ENCODE measurements around the gene INPP5A.
"Not testable (repeated sequence)": the region's sequence is repeated elsewhere in the genome, so short reads cannot be mapped to it uniquely, and the experiment has no call there.

Gene INPP5A

DNA sequence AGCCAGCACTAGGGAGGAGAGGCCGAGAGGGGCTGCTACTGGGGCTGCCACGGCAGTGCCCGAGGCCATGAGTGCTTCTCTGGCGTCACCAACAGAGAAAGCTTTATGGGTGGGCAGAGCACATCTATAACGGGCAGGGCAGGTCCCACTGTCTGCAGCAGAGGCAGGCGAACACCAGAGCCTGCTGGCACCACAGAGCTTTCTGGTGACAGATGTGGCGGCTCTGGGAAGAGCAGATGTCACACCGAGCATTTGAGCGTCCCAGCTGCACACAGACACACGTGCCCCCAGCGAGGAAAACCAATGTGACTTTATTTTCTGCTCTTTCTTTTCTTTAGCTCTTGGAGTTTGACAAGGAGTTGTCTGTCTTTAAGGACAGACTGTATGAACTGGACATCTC, 227.8 kb downstream of the INPP5A start:
- Histone ChIP-seq H3K9me3 (ENCODE audit: control insufficient read depth in 1 of 2, low read length in 2 of 2) (no peaks in the 10 kb centered on the region), H3K4me1 (ENCODE audit: control insufficient read depth in 1 of 2, insufficient read depth in 2 of 2, low read length in 2 of 2) (no peaks in the 10 kb centered on the region), H3K4me3 (ENCODE audit: low read depth in 1 of 2, low read length in 2 of 2) (no peak overlapping the region), H3K9ac (ENCODE audit: low read depth in 1 of 2, low read length in 2 of 2) (no peak overlapping the region), H3K36me3 (ENCODE audit: control insufficient read depth in 1 of 2, insufficient read depth in 2 of 2, low read length in 2 of 2) (peaks cover under 1 to 33% of the 10 kb centered on the region in 2 donors), H3K27me3 (ENCODE audit: control insufficient read depth in 1 of 2, insufficient read depth in 2 of 2, low read length in 2 of 2) (no peaks in the 10 kb centered on the region), H3K27ac (ENCODE audit: low read depth, low read length) (no peak overlapping the region)

DNA sequence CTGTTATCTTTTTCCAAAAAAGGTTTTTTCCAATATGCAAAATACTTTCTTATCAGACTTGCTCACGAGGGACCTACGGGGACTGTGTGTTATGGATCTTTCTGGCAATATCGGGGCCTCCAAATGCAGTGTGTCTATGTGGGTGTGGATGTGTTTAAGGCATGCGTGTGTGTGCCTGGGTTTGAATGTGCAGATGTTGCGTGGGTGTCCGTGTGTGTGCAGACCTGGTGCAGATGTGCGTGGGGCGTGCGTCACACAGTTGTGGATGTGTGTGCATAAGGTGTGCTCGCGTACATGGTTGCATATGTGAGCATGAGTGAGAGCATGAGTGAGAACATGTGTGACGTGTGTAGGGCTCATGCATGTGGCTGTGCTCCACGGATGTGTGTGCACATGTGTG, 228.7 kb downstream of the INPP5A start:
- Histone ChIP-seq H3K9me3 (ENCODE audit: control insufficient read depth in 1 of 2, low read length in 2 of 2) (no peaks in the 10 kb centered on the region), H3K27ac (ENCODE audit: low read depth, low read length) (no peak overlapping the region), H3K4me1 (ENCODE audit: control insufficient read depth in 1 of 2, insufficient read depth in 2 of 2, low read length in 2 of 2) (no peaks in the 10 kb centered on the region), H3K27me3 (ENCODE audit: control insufficient read depth in 1 of 2, insufficient read depth in 2 of 2, low read length in 2 of 2) (no peaks in the 10 kb centered on the region), H3K4me3 (ENCODE audit: low read depth in 1 of 2, low read length in 2 of 2) (no peak overlapping the region), H3K36me3 (ENCODE audit: control insufficient read depth in 1 of 2, insufficient read depth in 2 of 2, low read length in 2 of 2) (peaks cover 0 to 35% of the 10 kb centered on the region in 2 donors), H3K9ac (ENCODE audit: low read depth in 1 of 2, low read length in 2 of 2) (no peak overlapping the region)

DNA sequence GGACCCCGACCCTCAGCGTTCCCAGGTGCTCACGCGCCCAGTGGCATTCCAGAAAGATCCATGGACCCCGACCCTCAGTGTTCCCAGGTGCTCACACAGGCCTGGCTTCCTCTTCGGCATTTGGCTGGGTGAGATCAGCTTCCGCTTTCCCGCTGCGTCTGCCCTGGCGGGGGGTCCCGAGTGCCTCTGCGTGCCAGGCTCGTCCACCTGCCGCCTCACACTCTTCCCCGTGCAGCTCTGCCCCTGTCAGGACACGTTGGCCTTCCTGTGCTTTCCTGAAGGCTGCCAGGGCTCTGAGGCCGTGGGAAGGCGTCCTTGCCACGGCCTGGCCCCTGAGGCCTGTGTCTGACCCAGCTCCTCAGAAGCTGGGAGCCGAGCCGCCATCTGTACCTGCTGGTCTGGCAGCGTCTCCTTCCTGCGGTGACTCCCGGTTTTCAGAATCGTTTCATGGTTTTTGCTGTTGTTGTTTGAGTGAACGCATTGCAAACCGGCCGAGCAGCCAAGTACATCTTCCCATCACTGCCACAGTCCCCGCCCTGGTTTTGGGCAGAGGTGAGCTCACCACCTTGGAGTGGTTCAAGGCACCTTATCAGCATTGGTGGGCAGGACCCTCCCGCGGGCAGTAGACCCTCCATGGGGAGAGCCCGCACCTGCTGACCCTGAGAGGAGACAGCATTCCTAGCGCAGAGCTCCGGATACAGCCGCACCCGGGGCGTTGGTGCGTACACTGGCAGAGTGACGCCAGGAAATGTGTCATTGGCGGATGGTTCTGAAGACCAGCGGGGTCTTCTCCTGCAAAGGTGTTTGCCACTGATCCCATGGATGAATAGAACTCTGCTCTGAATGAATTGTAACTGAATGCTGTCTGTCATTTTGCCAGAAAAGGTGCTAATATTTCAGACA, 231.0 kb downstream of the INPP5A start:
- no peak overlapping the region for H3K4me3 ChIP-seq (ENCODE audit: low read depth in 1 of 2, low read length in 2 of 2)
- H3K27ac ChIP-seq (ENCODE audit: low read depth, low read length) = no peak overlapping the region
- no peaks in the 10 kb centered on the region for H3K27me3 ChIP-seq (ENCODE audit: control insufficient read depth in 1 of 2, insufficient read depth in 2 of 2, low read length in 2 of 2)
- H3K36me3 ChIP-seq (ENCODE audit: control insufficient read depth in 1 of 2, insufficient read depth in 2 of 2, low read length in 2 of 2) = peaks cover 0 to 33% of the 10 kb centered on the region in 2 donors
- H3K9ac ChIP-seq (ENCODE audit: low read depth in 1 of 2, low read length in 2 of 2) = no peak overlapping the region
- no peaks in the 10 kb centered on the region for H3K4me1 ChIP-seq (ENCODE audit: control insufficient read depth in 1 of 2, insufficient read depth in 2 of 2, low read length in 2 of 2)
- H3K9me3 ChIP-seq (ENCODE audit: control insufficient read depth in 1 of 2, low read length in 2 of 2) = no peaks in the 10 kb centered on the region

GRCh38 chr10:132770061-132771021, 232.8 kb downstream of the INPP5A start:
- Histone ChIP-seq H3K36me3 (ENCODE audit: control insufficient read depth in 1 of 2, insufficient read depth in 2 of 2, low read length in 2 of 2) (peaks cover 0 to 33% of the 10 kb centered on the region in 2 donors), H3K27me3 (ENCODE audit: control insufficient read depth in 1 of 2, insufficient read depth in 2 of 2, low read length in 2 of 2) (no peaks in the 10 kb centered on the region)

GRCh38 chr10:132772816-132773215, 235.2 kb downstream of the INPP5A start:
- peaks cover 4 to 26% of the 10 kb centered on the region in 2 donors for H3K36me3 ChIP-seq (ENCODE audit: control insufficient read depth in 1 of 2, insufficient read depth in 2 of 2, low read length in 2 of 2)
- H3K27me3 ChIP-seq (ENCODE audit: control insufficient read depth in 1 of 2, insufficient read depth in 2 of 2, low read length in 2 of 2); H3K4me1 ChIP-seq (ENCODE audit: control insufficient read depth in 1 of 2, insufficient read depth in 2 of 2, low read length in 2 of 2); H3K27ac ChIP-seq (ENCODE audit: low read depth, low read length); H3K4me3 ChIP-seq (ENCODE audit: low read depth in 1 of 2, low read length in 2 of 2); H3K9me3 ChIP-seq (ENCODE audit: control insufficient read depth in 1 of 2, low read length in 2 of 2); H3K9ac ChIP-seq (ENCODE audit: low read depth in 1 of 2, low read length in 2 of 2): not testable (repeated sequence)

More at GRCh38 chr10:132770061-132771021, 232.8 kb downstream of the INPP5A start:
- Histone ChIP-seq H3K4me1 (ENCODE audit: control insufficient read depth in 1 of 2, insufficient read depth in 2 of 2, low read length in 2 of 2) (peaks cover 0 to 2% of the 10 kb centered on the region in 2 donors), H3K9me3 (ENCODE audit: control insufficient read depth in 1 of 2, low read length in 2 of 2) (no peaks in the 10 kb centered on the region), H3K9ac (ENCODE audit: low read depth in 1 of 2, low read length in 2 of 2) (no peak overlapping the region), H3K4me3 (ENCODE audit: low read depth in 1 of 2, low read length in 2 of 2) (no peak overlapping the region), H3K27ac (ENCODE audit: low read depth, low read length) (no peak overlapping the region)

DNA sequence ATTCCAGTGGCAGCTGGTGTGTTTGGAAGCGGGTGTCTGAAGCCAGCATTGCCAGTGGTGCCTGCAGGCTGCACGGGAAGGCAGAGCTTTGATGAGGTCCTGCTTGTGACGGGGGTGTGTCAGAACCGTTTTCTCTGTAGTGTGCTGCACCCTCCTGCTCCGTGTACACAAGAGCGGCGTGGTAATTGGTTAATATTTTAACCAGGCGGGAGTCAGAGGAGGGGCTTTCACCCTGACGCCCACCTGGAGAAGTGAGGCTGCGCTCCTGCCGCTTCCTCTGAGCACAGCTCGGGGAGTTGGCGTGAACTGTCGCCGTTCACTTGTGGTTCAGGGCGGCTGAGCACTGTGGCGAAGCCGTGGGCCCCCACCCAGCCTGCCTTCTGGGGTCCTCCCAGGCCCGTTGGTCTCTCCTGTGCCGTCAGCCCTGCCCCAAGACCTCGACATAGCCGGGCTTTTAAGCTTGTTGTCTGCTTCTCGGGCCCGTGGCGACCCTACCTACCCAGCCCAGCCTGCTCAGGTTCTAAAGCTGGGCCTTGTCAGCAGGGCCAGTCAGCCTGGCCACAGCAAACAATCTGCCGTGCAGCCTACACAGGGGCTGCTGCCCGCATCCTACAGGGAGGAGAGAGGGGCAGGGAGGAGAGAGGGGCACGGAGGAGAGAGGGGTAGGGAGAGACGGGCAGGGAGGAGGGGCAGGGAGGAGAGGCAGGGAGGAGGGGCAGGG, 236.8 kb downstream of the INPP5A start:
- Histone ChIP-seq H3K9ac (ENCODE audit: low read depth in 1 of 2, low read length in 2 of 2) (no peak overlapping the region), H3K4me3 (ENCODE audit: low read depth in 1 of 2, low read length in 2 of 2) (no peak overlapping the region), H3K27me3 (ENCODE audit: control insufficient read depth in 1 of 2, insufficient read depth in 2 of 2, low read length in 2 of 2) (no peaks in the 10 kb centered on the region), H3K27ac (ENCODE audit: low read depth, low read length) (no peak overlapping the region), H3K4me1 (ENCODE audit: control insufficient read depth in 1 of 2, insufficient read depth in 2 of 2, low read length in 2 of 2) (peaks cover 0 to 8% of the 10 kb centered on the region in 2 donors), H3K9me3 (ENCODE audit: control insufficient read depth in 1 of 2, low read length in 2 of 2) (no peaks in the 10 kb centered on the region), H3K36me3 (ENCODE audit: control insufficient read depth in 1 of 2, insufficient read depth in 2 of 2, low read length in 2 of 2) (peaks cover 4 to 27% of the 10 kb centered on the region in 2 donors)

GRCh38 chr10:132774902-132775863, 237.6 kb downstream of the INPP5A start:
- no peak overlapping the region for H3K4me3 ChIP-seq (ENCODE audit: low read depth in 1 of 2, low read length in 2 of 2)
- H3K36me3 ChIP-seq (ENCODE audit: control insufficient read depth in 1 of 2, insufficient read depth in 2 of 2, low read length in 2 of 2) = peaks cover 4 to 28% of the 10 kb centered on the region in 2 donors
- no peaks in the 10 kb centered on the region for H3K9me3 ChIP-seq (ENCODE audit: control insufficient read depth in 1 of 2, low read length in 2 of 2)
- peaks cover 0 to 8% of the 10 kb centered on the region in 2 donors for H3K4me1 ChIP-seq (ENCODE audit: control insufficient read depth in 1 of 2, insufficient read depth in 2 of 2, low read length in 2 of 2)
- H3K27ac ChIP-seq (ENCODE audit: low read depth, low read length) = no peak overlapping the region
- no peaks in the 10 kb centered on the region for H3K27me3 ChIP-seq (ENCODE audit: control insufficient read depth in 1 of 2, insufficient read depth in 2 of 2, low read length in 2 of 2)
- no peak overlapping the region for H3K9ac ChIP-seq (ENCODE audit: low read depth in 1 of 2, low read length in 2 of 2)

GRCh38 chr10:132776186-132776585, 238.6 kb downstream of the INPP5A start:
- Histone ChIP-seq H3K27me3 (ENCODE audit: control insufficient read depth in 1 of 2, insufficient read depth in 2 of 2, low read length in 2 of 2) (no peaks in the 10 kb centered on the region), H3K27ac (ENCODE audit: low read depth, low read length) (no peak overlapping the region), H3K4me1 (ENCODE audit: control insufficient read depth in 1 of 2, insufficient read depth in 2 of 2, low read length in 2 of 2) (peaks cover 0 to 8% of the 10 kb centered on the region in 2 donors), H3K4me3 (ENCODE audit: low read depth in 1 of 2, low read length in 2 of 2) (no peak overlapping the region), H3K9ac (ENCODE audit: low read depth in 1 of 2, low read length in 2 of 2) (no peak overlapping the region), H3K9me3 (ENCODE audit: control insufficient read depth in 1 of 2, low read length in 2 of 2) (no peaks in the 10 kb centered on the region), H3K36me3 (ENCODE audit: control insufficient read depth in 1 of 2, insufficient read depth in 2 of 2, low read length in 2 of 2) (peaks cover 4 to 23% of the 10 kb centered on the region in 2 donors)

DNA sequence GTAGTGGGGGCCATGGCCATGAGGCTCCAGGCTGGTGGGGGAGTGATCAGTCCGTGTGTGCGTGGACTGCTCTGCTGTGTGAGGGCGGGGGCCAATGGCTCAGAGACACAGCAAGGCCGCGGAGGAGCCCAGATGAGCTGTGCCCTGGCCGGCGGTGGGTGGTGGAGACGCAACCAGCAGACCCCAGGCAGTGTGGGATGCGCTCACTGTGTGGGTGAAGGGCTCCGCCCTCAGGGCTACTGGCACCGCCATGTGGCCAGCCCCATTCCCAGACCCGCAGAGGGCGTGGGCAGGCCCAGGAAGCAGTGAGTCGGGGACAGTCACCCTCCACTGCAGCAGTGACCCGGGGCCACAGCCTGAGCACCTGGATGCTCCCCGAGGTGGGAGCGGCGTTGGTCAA, 239.2 kb downstream of the INPP5A start:
- no peaks in the 10 kb centered on the region for H3K9me3 ChIP-seq (ENCODE audit: control insufficient read depth in 1 of 2, low read length in 2 of 2)
- H3K4me1 ChIP-seq (ENCODE audit: control insufficient read depth in 1 of 2, insufficient read depth in 2 of 2, low read length in 2 of 2) = peaks cover 0 to 8% of the 10 kb centered on the region in 2 donors
- H3K4me3 ChIP-seq (ENCODE audit: low read depth in 1 of 2, low read length in 2 of 2) = no peak overlapping the region
- H3K27ac ChIP-seq (ENCODE audit: low read depth, low read length) = no peak overlapping the region
- H3K27me3 ChIP-seq (ENCODE audit: control insufficient read depth in 1 of 2, insufficient read depth in 2 of 2, low read length in 2 of 2) = no peaks in the 10 kb centered on the region
- H3K9ac ChIP-seq (ENCODE audit: low read depth in 1 of 2, low read length in 2 of 2) = no peak overlapping the region
- H3K36me3 ChIP-seq (ENCODE audit: control insufficient read depth in 1 of 2, insufficient read depth in 2 of 2, low read length in 2 of 2) = peaks cover 6 to 28% of the 10 kb centered on the region in 2 donors

Measured in duodenal mucosa (tissue), 2 donors.